Esophagus muscularis mucosa (tissue), 4 donors: Measurements from ENCODE around the gene RGS16. TPM values are rescaled to one million over a fixed set of nuclear protein-coding genes. Genes with fewer than 3 reads are reported as not detected.
A peak's percentile ranks its signal among the peaks of the same experiment; 100 is the strongest.

ENCODE experiments used
- DNase-seq: peaks from one replicate; pipeline ENCODE4 v3.0.0-alpha.2; 2017; ENCODE audit errors: extremely low spot score
- H3K27ac ChIP-seq, 4 donors: fragments of 200-600 bp; sonication (generic); replicated peaks in 1 of 4; 1 replicate in 3 of 4; 2 replicates in 1 of 4; pipeline ENCODE4 v1.5.1; 2016 to 2019; ENCODE audit warnings: mild to moderate bottlenecking in 1 of 4
- H3K27me3 ChIP-seq, 4 donors: fragments of 200-600 bp; sonication (generic); one replicate each; pipeline versions ENCODE4 v1.5.1 to v1.6.0; 2016 to 2019
- H3K36me3 ChIP-seq, 4 donors: fragments of 200-600 bp; sonication (generic); one replicate each; pipeline ENCODE4 v1.5.1; 2016 to 2019
- H3K4me1 ChIP-seq, 4 donors: fragments of 200-600 bp; sonication (generic); one replicate each; pipeline ENCODE4 v1.5.1; 2016 to 2019
- H3K4me3 ChIP-seq, 4 donors: fragments of 200-600 bp; sonication (generic); 1 replicate in 2 of 4; 2 replicates in 2 of 4; pipeline ENCODE4 v1.5.1; 2016 to 2019; ENCODE audit warnings: mild to moderate bottlenecking in 4 of 4, moderate library complexity in 1 of 4
- H3K9me3 ChIP-seq, 4 donors: fragments of 200-600 bp; sonication (generic); 1 replicate in 3 of 4; 2 replicates in 1 of 4; pipeline ENCODE4 v1.5.1; 2016 to 2019
- EP300 ChIP-seq: sonication (generic); formaldehyde crosslinking; IDR thresholded peaks from one replicate; pipeline ENCODE4 v1.6.1; 2017; ENCODE audit warnings: antibody characterized with exemption
- POLR2A ChIP-seq: fragments of 450-650 bp; IDR thresholded peaks from one replicate; pipeline ENCODE4 v1.6.1; 2017; ENCODE audit warnings: antibody characterized with exemption, moderate library complexity, mild to moderate bottlenecking, low read depth
- POLR2AphosphoS5 ChIP-seq, 2 donors: sonication (generic); formaldehyde crosslinking; IDR thresholded peaks; one replicate each; pipeline ENCODE4 v1.6.1; 2017; ENCODE audit warnings: antibody characterized with exemption in 2 of 2
- WGBS: methylation state at CpG from one replicate; pipeline ENCODE4 v1.1.5; 2018; 5-methylcytosine and 5-hydroxymethylcytosine counted together
- intact Hi-C: fragments of 100-400 bp; cut with DNase I; formaldehyde crosslinking; loops from one replicate; pipeline ENCODE4 v1.15.1; 2023
- total RNA-seq, 4 donors: library from RNA; depleted of rRNA; stranded (reverse); fragments of >200 nt; gene quantifications; one replicate each; pipeline versions ENCODE4 v1.1.0 to v1.2.1, GENCODE V29; 2016
- TF ChIP-seq, protein P1 (sequence below), 3 experiments: fragments of 200-600 bp in 2 of 3; fragments of 450-650 bp in 1 of 3; sonication (generic) in 2 of 3; IDR thresholded peaks; one replicate each; pipeline ENCODE4 v1.5.1; 2017 to 2019; ENCODE audit warnings: antibody characterized with exemption in 3 of 3, mild to moderate bottlenecking in 2 of 3, moderate library complexity in 1 of 3

The RGS16 gene
- total RNA-seq, 4 donors from 2014 or later = 0.83 to 19.7 (median 2.2) TPM

DNA sequence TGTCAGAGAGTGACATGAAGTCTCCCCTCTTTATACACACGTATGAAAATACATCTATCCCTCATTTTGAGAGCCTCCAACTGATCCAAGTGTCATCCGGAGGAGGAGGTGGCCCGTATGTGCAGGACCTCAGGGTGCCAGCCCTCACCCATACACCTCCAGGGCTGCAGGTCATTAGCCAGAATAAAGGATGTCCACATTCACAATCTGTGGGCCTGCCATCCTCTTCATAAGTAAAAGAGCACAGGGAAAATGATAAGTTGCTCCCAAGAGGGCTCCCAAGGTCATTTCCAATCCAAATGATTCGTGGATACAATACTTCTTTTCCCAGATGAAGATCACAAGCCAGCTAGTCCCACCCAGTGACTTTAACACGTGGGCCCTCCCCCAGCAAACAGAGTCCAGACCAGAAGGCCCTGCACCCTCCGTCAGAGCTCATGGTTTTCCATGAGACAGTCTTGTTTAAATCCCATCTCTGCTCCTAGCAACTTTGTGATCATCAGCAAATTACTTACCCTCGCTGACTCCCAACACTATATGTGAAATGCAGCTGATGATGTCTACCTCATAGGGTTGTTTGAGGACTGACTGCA is 43.7 kb downstream of the RGS16 start:
- no peak overlapping the region for H3K4me3 ChIP-seq
- WGBS = 74% methylated on average over 7 of the region's 7 CpGs
- intact Hi-C loops = no loop called here
- no peaks in the 10 kb centered on the region for H3K9me3 ChIP-seq
- TF ChIP-seq POLR2A (no peak), EP300 (no peak), POLR2AphosphoS5 (IDR thresholded peaks at IDR 0.05) (no peak)
- TF ChIP-seq, protein P1, sequence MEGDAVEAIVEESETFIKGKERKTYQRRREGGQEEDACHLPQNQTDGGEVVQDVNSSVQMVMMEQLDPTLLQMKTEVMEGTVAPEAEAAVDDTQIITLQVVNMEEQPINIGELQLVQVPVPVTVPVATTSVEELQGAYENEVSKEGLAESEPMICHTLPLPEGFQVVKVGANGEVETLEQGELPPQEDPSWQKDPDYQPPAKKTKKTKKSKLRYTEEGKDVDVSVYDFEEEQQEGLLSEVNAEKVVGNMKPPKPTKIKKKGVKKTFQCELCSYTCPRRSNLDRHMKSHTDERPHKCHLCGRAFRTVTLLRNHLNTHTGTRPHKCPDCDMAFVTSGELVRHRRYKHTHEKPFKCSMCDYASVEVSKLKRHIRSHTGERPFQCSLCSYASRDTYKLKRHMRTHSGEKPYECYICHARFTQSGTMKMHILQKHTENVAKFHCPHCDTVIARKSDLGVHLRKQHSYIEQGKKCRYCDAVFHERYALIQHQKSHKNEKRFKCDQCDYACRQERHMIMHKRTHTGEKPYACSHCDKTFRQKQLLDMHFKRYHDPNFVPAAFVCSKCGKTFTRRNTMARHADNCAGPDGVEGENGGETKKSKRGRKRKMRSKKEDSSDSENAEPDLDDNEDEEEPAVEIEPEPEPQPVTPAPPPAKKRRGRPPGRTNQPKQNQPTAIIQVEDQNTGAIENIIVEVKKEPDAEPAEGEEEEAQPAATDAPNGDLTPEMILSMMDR (IDR thresholded peaks at IDR 0.05) = no peak
- H3K4me1 ChIP-seq = no peaks in the 10 kb centered on the region
- H3K36me3 ChIP-seq = no peaks in the 10 kb centered on the region
- H3K27me3 ChIP-seq = no peaks in the 10 kb centered on the region
- no peak overlapping the region for H3K27ac ChIP-seq
- DNase-seq = peak; percentile 64

DNA sequence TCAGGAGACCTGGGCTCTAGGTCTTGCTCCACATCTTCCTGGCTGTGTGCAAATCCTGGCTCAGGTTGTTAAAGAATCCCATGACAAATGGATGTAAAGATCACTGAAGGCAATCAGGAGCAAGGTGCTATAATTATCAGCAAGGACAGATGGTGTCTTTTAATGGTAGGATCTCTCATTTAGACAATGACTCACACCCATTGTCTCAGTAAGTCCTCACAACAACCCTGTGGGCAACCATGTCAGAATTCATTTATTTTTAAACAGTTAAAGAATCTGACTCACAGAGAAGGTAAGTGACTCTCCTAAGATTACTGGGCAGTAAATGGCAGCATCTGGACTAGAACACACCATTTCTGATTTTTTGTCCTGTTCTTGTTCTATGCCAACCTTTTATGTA is 47.9 kb downstream of the RGS16 start:
- Histone ChIP-seq H3K27ac (no peak overlapping the region), H3K9me3 (peaks cover 0 to 16% (median 3%) of the 10 kb centered on the region in 4 donors), H3K36me3 (no peaks in the 10 kb centered on the region), H3K4me3 (no peak overlapping the region), H3K27me3 (no peaks in the 10 kb centered on the region), H3K4me1 (no peaks in the 10 kb centered on the region)
- TF ChIP-seq, protein P1 (IDR thresholded peaks at IDR 0.05) = no peak
- intact Hi-C loops = no loop called here
- DNase-seq = no peak

DNA sequence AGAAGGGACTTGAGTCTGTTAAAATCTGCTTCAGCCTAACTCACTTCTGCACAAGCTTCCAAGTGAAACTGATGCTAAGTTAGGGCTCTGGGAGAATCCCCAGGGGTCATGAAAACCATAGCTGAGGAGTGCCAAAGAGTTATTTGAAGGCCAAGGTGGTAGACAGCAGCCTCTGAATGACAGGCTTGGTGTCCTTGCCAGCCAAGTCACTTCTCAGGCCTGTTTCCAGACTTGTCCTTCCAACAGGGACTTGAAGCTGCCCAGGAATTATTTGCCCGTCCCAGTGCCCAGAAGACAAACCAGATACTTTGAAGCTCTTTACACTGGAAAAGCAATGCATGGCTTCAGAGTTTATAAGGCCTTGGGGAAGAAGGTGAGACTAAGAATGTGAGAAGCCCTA is 48.7 kb downstream of the RGS16 start:
- intact Hi-C loops = no loop called here
- TF ChIP-seq, protein P1 (IDR thresholded peaks at IDR 0.05) = no peak
- TF ChIP-seq EP300 (no peak), POLR2AphosphoS5 (IDR thresholded peaks at IDR 0.05) (no peak), POLR2A (no peak)
- no peak overlapping the region for H3K27ac ChIP-seq
- H3K9me3 ChIP-seq = peaks cover 0 to 16% (median 3%) of the 10 kb centered on the region in 4 donors
- no peaks in the 10 kb centered on the region for H3K4me1 ChIP-seq
- no peak overlapping the region for H3K4me3 ChIP-seq
- no peaks in the 10 kb centered on the region for H3K27me3 ChIP-seq
- DNase-seq = peak; percentile 66
- 100% methylated on average over 1 of the region's 1 CpG for WGBS
- no peaks in the 10 kb centered on the region for H3K36me3 ChIP-seq

DNA sequence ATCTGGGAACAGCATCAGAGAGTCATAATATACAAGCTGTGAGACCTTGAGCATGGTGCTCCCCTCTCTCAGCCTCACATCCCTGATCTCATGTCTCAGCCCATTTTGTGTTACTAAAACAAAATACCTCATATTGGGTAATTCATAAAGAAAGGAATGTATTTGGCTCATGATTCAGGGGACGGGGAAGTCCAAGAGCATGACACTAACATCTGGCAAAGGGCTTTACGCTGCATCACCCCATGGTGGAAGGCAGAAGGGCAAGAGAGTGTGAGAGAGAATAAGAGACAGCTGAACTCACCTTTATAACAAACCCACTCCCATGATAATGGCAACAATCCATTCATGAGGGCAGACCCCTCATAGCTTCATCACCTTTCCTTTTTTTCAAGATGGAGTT is 51.7 kb downstream of the RGS16 start:
- WGBS = 83% methylated on average over 2 of the region's 2 CpGs
- Histone ChIP-seq H3K27ac (no peak overlapping the region), H3K4me3 (no peak overlapping the region), H3K27me3 (no peaks in the 10 kb centered on the region), H3K4me1 (no peaks in the 10 kb centered on the region), H3K9me3 (peaks cover 0 to 16% (median 3%) of the 10 kb centered on the region in 4 donors), H3K36me3 (no peaks in the 10 kb centered on the region)
- DNase-seq = no peak
- TF ChIP-seq EP300 (no peak), POLR2A (no peak), POLR2AphosphoS5 (IDR thresholded peaks at IDR 0.05) (no peak)
- TF ChIP-seq, protein P1 (IDR thresholded peaks at IDR 0.05) = no peak
- intact Hi-C loops = no loop called here

DNA sequence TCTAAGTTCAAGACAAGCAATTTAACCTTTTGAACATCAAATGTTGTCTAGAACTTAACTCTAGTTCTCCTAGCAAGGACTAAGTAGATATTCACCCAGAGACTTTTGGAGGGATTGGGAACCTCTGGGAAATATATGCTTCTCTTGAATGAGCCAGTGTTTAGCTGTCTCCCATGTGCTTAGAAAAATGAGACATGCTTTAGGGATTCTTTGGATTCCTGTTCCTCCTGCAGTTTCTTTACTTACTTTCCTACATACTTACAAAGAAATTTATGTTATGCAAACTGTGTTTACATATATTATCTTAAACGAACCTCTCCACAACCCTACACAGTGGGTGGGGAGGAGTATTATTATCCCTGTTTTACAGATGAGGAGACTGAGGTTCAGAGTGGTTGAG is 54.4 kb downstream of the RGS16 start:
- 24% methylated on average over 1 of the region's 1 CpG for WGBS
- H3K36me3 ChIP-seq = no peaks in the 10 kb centered on the region
- peaks cover 0 to 16% (median 3%) of the 10 kb centered on the region in 4 donors for H3K9me3 ChIP-seq
- intact Hi-C loops = no loop called here
- no peak overlapping the region for H3K27ac ChIP-seq
- no peak overlapping the region for H3K4me3 ChIP-seq
- no peak for DNase-seq
- H3K4me1 ChIP-seq = no peaks in the 10 kb centered on the region
- H3K27me3 ChIP-seq = no peaks in the 10 kb centered on the region
- TF ChIP-seq POLR2AphosphoS5 (IDR thresholded peaks at IDR 0.05) = no peak
- no peak for TF ChIP-seq EP300
- TF ChIP-seq POLR2A = no peak
- TF ChIP-seq, protein P1 (IDR thresholded peaks at IDR 0.05) = no peak
